Esophagus (tissue), 2 donors: ENCODE measurements around the gene DNAJC11. TPM values are rescaled to one million over a fixed set of nuclear protein-coding genes. Genes with fewer than 3 reads are reported as not detected.

Source experiments
- H3K27ac ChIP-seq, 2 donors: one replicate each; pipeline ENCODE4 v1.5.1; 2013; ENCODE audit warnings: low read depth in 2 of 2, mild to moderate bottlenecking in 2 of 2, inconsistent platforms in 1 of 2, low read length in 1 of 2, moderate library complexity in 1 of 2
- H3K27me3 ChIP-seq, 2 donors: one replicate each; pipeline ENCODE4 v1.6.1; 2013; ENCODE audit warnings: low read length in 2 of 2, control low read depth in 1 of 2, mild to moderate bottlenecking in 1 of 2; ENCODE audit not compliant: insufficient read depth in 2 of 2, control insufficient read depth in 1 of 2
- H3K36me3 ChIP-seq, 2 donors: one replicate each; pipeline ENCODE4 v1.6.1; 2013; ENCODE audit warnings: low read length in 1 of 2; ENCODE audit not compliant: control insufficient read depth in 2 of 2, insufficient read depth in 2 of 2
- H3K4me1 ChIP-seq, 2 donors: one replicate each; pipeline ENCODE4 v1.6.1; 2013; ENCODE audit warnings: low read length in 1 of 2; ENCODE audit not compliant: control insufficient read depth in 2 of 2, insufficient read depth in 2 of 2
- H3K4me3 ChIP-seq, 2 donors: one replicate each; pipeline ENCODE4 v1.5.1; 2013; ENCODE audit warnings: low read length in 2 of 2, mild to moderate bottlenecking in 2 of 2, low read depth in 1 of 2, moderate library complexity in 1 of 2
- H3K9me3 ChIP-seq, 2 donors: one replicate each; pipeline ENCODE4 v1.6.1; 2013; ENCODE audit warnings: mild to moderate bottlenecking in 2 of 2, low read depth in 1 of 2, low read length in 1 of 2, moderate library complexity in 1 of 2; ENCODE audit not compliant: control insufficient read depth in 2 of 2, insufficient read depth in 1 of 2
- WGBS, 2 donors: extraction: QIAGEN DNeasy Blood & Tissue Kit; methylation state at CpG; one replicate each; pipeline ENCODE4 v1.1.7; 2013; 5-methylcytosine and 5-hydroxymethylcytosine counted together
- polyA plus RNA-seq, 2 donors: library from polyadenylated mRNA; stranded (reverse); fragments of 200-250 nt; gene quantifications; one replicate each; pipeline ENCODE4 v1.2.3, GENCODE V29; 2013
- donor health status: healthy with polysubstance abuse.
- donor health status: Bipolar disorder and iron deficiency.

The DNAJC11 gene
- polyA plus RNA-seq, 2 donors: 21.9 to 23.0 TPM

DNA sequence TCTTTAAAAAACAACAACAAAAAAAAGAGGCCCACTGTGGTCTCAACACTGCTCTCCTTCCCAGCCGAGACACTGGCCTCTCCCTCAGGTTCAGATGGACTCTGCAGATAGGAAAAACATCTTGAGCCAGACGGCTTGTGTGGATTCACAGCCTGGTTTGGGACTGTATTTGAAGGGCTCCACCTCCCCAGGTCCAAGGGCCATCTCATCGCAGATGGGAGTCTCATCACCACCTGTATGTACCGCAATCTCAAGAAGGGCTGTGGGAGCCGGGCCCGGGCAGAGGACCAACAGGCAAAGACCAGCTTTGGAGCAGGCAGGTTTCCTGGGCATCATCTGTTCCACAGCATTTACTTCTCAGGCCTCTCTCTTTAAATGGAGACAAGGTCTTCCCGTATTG, 111.6 kb downstream of the DNAJC11 start:
- Histone ChIP-seq H3K4me1 (peaks cover 16 to 27% of the 10 kb centered on the region in 2 donors), H3K27me3 (no peaks in the 10 kb centered on the region), H3K4me3 (no peak overlapping the region), H3K36me3 (peaks cover 14 to 61% of the 10 kb centered on the region in 2 donors), H3K27ac (no peak overlapping the region), H3K9me3 (peaks cover 0 to 1% of the 10 kb centered on the region in 2 donors)
- WGBS, 2 donors: 83 to 86% methylated on average over 7 of the region's 7 CpGs

DNA sequence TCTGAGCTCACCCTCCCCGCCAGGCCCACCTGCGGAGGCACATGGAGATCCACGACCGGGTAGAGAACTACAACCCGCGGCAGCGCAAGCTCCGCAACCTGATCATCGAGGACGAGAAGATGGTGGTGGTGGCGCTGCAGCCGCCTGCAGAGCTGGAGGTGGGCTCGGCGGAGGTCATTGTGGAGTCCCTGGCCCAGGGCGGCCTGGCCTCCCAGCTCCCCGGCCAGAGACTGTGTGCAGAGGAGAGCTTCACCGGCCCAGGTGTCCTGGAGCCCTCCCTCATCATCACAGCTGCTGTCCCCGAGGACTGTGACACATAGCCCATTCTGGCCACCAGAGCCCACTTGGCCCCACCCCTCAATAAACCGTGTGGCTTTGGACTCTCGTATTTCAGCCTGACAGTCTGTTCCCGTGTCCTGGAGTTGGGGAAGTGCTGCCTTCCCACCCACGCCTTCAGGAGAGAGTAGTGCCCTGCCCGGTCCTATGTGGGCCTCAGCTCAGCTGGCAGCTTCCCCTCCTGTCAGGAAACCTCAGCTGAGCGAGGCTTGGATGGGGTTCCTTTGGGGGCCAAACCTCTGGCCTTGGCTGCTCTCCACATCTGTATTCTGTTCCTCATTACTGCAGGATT, 112.6 kb downstream of the DNAJC11 start:
- Histone ChIP-seq H3K9me3 (peaks cover 0 to 1% of the 10 kb centered on the region in 2 donors), H3K4me3 (no peak overlapping the region), H3K36me3 (peaks cover 14 to 56% of the 10 kb centered on the region in 2 donors), H3K27me3 (no peaks in the 10 kb centered on the region), H3K27ac (peak overlapping the region; percentile 90 to 92), H3K4me1 (peaks cover 16 to 27% of the 10 kb centered on the region in 2 donors)
- 74 to 76% methylated on average over 24 of the region's 24 CpGs for WGBS, 2 donors

DNA sequence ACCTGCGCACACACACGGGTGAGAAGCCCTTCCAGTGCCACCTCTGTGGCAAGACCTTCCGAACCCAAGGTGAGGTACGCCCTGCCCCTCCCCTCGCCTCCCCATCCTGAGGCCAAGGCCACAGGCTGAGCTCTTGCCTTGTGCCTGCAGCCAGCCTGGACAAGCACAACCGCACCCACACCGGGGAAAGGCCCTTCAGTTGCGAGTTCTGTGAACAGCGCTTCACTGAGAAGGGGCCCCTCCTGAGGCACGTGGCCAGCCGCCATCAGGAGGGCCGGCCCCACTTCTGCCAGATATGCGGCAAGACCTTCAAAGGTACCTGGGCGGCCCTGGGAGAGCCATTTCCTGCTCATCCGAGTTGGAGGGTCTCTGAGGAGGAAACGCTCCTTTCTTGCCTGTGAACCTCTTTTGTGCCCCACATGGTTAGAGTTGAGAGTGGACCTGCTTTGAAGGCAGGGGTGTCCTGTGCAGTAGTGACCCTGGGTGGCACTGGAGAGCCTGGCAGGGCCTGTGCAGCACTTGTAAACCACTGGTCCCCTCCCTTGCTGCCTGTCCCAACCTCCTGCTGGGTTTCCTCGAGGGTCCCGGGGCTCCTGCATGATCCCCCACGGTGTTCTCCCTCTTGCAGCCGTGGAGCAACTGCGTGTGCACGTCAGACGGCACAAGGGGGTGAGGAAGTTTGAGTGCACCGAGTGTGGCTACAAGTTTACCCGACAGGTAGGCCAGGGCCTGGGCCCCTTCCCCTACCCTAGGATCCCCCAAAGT, 113.3 kb downstream of the DNAJC11 start:
- Histone ChIP-seq H3K4me1 (peaks cover 16 to 27% of the 10 kb centered on the region in 2 donors), H3K27ac (peak overlapping the region; percentile 90 to 92), H3K36me3 (peaks cover 8 to 49% of the 10 kb centered on the region in 2 donors), H3K9me3 (no peaks in the 10 kb centered on the region), H3K4me3 (no peak overlapping the region), H3K27me3 (no peaks in the 10 kb centered on the region)
- 57 to 62% methylated on average over 25 of the region's 25 CpGs for WGBS, 2 donors

DNA sequence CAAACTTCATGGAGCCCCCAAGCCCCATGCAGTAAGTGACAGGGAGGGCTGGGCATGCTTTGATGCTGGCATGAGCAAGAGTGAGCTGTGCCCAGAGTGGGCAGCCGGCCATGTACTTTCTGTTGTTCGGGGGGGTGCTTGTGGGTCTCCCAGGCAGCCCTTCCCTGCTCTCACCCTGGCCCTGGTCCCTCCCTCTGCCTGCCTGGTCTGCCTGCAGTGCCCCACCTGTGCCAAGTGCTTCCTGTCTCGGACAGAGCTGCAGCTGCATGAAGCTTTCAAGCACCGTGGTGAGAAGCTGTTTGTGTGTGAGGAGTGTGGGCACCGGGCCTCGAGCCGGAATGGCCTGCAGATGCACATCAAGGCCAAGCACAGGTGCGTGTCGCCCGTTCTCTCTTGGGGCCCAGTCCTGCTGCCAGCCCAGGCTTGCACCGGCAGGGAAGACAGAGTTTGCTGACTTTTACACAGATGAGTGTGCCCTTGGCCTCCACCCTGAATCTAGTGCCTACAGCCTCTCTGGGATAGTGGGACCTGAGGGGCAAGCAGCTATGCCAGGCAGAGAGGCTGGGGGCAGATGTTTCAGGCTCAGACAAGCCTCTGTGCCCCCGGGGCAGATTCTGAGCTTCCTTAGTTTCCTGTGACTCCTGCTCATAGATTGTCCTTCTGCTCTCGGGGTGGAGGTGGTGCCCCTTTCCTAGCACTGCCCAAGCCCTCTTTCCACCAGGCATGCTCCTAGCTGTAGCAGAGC, 114.2 kb downstream of the DNAJC11 start:
- peaks cover 16 to 27% of the 10 kb centered on the region in 2 donors for H3K4me1 ChIP-seq
- no peaks in the 10 kb centered on the region for H3K27me3 ChIP-seq
- no peaks in the 10 kb centered on the region for H3K9me3 ChIP-seq
- no peak overlapping the region for H3K4me3 ChIP-seq
- 34 to 42% methylated on average over 13 of the region's 13 CpGs for WGBS, 2 donors
- peak overlapping the region; percentile 90 to 92 for H3K27ac ChIP-seq
- H3K36me3 ChIP-seq: peaks cover 8 to 40% of the 10 kb centered on the region in 2 donors

DNA sequence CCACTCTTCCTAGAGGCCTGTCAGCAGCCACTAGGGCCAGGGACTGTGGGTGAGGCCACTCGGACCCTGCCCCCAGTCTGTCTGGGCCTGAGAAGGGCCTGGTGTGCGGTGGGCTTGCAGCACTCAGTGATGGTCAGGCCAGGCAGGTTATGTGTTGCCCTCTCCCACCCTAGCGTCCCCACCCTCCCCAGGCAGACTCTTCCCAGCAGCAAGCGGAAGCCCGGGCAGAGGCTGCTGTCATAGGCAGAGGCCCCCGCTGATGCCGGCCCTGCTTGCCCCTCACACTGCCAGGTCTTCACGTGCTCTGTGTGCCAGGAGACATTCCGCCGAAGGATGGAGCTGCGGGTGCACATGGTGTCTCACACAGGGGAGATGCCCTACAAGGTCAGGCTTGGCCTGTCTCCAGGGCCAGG, 115.2 kb downstream of the DNAJC11 start:
- Histone ChIP-seq H3K4me3 (no peak overlapping the region), H3K4me1 (peaks cover 16 to 25% of the 10 kb centered on the region in 2 donors), H3K9me3 (no peaks in the 10 kb centered on the region), H3K27ac (no peak overlapping the region), H3K27me3 (no peaks in the 10 kb centered on the region), H3K36me3 (peaks cover 7 to 32% of the 10 kb centered on the region in 2 donors)
- WGBS, 2 donors: 67 to 71% methylated on average over 11 of the region's 11 CpGs

DNA sequence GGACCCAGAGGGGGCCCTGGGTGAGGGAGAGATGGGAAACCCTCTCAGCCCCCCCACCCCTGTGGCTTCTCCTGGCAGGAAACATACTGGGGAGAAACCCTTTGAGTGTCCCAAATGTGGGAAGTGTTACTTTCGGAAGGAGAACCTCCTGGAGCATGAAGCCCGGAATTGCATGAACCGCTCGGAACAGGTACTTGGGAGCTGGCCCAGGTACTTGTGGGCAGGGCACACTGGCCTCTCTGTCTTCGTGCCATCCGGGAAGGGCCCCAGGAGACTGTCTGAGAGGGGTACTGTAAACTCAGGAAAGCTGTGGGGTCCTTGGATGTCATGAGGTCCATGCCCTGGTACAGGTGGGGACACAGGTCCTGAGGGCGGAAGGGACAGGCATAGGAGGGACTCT, 115.8 kb downstream of the DNAJC11 start:
- H3K27me3 ChIP-seq: no peaks in the 10 kb centered on the region
- H3K36me3 ChIP-seq: peaks cover 5 to 27% of the 10 kb centered on the region in 2 donors
- no peak overlapping the region for H3K27ac ChIP-seq
- H3K4me3 ChIP-seq: no peak overlapping the region
- H3K9me3 ChIP-seq: no peaks in the 10 kb centered on the region
- 74 to 88% methylated on average over 7 of the region's 7 CpGs for WGBS, 2 donors
- peaks cover 16 to 26% of the 10 kb centered on the region in 2 donors for H3K4me1 ChIP-seq

DNA sequence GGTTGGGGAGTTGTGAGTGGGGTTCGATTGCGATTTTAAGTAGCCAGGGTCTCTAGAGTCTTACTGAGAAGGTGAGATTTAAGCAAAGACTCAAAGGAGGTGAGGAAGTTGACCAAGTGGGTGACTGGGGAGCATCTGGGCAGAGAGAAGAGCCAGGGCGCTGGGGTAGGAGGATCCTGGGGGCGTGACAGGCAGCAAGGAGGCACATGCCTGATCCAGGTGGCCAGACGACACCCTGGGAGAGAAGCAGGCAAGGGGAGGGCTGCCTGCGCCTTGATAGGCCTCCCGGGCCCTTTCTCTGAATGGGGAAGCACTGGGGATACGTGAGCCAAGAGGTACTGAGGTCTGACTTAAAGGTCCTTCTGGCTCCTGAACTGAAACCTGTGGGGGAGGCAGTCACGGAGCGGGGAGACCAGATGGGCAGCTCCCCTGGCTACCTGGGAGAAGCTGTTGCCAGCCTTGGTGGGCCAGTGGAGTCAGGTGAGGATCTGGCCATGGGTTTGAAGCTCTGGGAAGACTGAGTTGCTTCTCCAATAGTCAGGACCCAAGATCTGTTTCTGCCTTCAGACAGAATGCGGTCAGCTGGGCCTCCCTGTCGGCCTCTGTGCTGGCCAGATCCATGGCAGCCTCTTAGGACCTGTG, 116.4 kb downstream of the DNAJC11 start:
- H3K27me3 ChIP-seq: no peaks in the 10 kb centered on the region
- peaks cover 5 to 24% of the 10 kb centered on the region in 2 donors for H3K36me3 ChIP-seq
- peaks cover 16 to 31% of the 10 kb centered on the region in 2 donors for H3K4me1 ChIP-seq
- no peaks in the 10 kb centered on the region for H3K9me3 ChIP-seq
- H3K27ac ChIP-seq: no peak overlapping the region
- 75 to 76% methylated on average over 12 of the region's 12 CpGs for WGBS, 2 donors
- H3K4me3 ChIP-seq: no peak overlapping the region
